DOHH2 (cell line): ENCODE results near the gene RALBP1.

Source experiments
- CTCF ChIP-seq: fragments of 200-600 bp; sonication (generic); IDR thresholded peaks from one replicate; pipeline ENCODE4 v1.5.1; 2014; ENCODE audit warnings: antibody characterized with exemption, mild to moderate bottlenecking, low read depth, low read length; ENCODE audit not compliant: poor library complexity, severe bottlenecking
- EZH2phosphoT487 ChIP-seq: fragments of 200-600 bp; sonication (generic); IDR thresholded peaks from 2 replicates; pipeline ENCODE4 v1.6.1; 2017; ENCODE audit warnings: borderline replicate concordance, mild to moderate bottlenecking, antibody characterized with exemption, low read length, moderate library complexity, mixed read lengths

GRCh38 chr18:9557250-9557943 lies 82.1 kb downstream of the RALBP1 start:
- no peak for TF ChIP-seq CTCF
- TF ChIP-seq EZH2phosphoT487, result no peak
